HuH-7.5 (cell line): Measurements from ENCODE around the gene DNAH8.

Experiments
- DNase-seq: peaks from one replicate; pipeline ENCODE4 v3.0.0; 2011; ENCODE audit warnings: low spot score

Gene DNAH8

DNA sequence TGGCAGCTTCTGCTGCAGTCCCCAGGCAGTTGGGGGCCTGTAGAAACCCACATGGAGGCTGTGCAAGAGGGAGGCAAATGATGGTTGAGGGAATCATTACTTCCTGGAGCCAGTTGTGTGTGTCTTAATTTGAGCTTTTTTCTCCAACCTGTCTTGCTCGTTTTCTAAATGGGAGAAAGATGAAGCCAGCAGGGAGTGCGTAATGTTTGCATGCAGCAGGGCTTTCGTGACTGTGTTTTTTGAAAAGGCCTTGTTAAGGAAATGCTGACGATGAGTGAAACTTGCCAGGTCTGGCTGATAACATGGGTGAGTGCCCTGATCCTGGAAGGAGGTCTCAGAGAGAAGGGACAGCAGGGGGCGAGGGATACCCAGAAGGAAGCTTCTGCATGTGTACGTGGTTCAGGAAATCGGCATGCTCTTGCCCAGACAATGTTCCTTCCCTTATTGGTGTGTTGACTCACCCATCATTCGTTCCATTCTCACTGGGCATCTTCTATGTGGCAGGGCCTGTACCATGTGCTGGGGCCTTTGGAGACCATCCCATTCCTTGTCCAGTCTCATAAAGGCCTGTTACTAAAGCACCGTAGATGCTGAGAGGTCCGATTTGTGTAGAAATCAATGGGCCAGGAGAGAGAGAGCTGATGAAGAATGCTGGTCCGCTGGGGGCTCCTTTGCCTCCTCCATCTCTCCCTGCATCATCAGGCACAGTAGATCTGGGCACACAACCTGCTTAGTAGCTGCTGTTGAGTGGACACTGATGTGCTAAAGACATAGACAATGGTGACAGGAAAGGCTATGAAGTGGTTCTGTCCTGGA is 360.9 kb downstream of the DNAH8 start:
- DNase-seq, result no peak

DNA sequence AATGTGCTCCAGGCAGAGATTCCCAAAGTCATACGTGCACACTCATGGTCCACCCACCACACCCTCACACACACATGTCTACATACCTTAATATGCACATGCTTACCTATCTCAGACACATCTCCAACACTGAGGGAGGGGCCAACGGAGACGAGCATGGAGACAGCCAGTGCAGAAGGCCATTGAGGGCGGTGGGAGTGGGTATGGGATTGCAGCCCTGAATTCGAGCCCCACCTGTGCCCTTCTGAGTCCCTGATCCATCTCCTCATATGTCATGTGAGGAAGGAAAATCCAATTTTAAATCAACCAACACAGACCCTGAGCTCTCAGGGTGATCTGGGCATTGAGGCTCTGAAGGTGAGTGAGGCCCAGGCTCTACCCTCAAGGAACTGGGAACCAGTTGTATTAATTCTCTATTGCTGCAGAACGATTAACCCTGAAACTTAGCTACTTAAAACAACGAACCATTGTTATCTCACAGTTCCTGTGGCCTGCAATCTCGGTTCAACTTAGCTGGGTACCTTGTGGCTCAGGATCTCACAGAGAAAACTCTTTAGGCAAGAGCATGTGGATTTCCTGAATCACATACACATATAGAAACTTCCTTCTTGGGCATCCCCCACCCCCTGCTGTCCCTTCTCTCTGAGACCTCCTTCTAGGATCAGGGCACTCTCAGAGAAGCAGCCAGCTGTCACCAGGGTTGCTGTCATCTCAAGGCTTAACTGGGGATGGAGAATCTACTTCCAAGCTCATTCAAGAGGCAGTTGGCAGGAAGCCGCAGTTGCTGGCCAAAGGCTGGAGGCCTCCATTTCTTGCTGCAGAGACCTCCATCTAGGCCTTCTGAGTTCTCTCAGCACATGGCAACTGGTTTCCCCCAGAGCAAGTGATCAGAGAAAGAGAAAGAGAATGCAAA is 361.8 kb downstream of the DNAH8 start:
- DNase-seq, result no peak

DNA sequence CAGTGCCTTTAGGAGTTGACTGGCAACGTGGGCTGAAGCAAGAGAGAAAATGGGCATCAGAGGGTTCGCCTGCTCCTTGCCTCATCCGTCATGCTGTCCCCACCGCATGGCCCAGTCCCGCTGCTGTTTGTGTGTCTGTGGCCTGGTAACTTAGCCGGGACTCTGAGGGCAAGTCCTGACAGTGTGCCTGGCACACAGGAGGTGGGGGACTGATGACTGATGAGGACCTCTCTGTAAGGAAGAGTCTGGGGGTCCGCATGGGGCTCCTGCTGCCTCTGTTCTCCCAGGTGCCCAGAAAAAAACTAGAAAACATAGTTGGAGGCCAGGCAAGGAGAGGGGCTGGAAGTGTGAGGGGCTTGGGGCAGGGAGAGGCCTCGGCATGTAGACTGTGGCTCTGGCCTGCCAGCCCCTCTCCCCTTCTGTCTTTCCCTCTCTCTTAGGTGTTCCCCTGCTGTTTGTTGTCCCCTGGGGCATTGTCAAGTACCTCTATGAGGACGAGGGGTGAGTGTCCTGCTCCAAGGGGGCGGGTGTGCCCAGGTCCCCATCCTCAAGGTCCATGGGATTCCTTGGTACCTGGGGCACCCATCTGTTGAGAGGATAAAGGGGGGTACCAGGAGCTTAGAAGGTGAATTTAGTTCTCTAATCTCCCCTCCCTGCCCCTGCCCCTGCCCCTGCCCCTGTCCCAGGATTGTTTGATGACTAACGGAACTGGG is 362.9 kb downstream of the DNAH8 start:
- DNase-seq, result no peak

DNA sequence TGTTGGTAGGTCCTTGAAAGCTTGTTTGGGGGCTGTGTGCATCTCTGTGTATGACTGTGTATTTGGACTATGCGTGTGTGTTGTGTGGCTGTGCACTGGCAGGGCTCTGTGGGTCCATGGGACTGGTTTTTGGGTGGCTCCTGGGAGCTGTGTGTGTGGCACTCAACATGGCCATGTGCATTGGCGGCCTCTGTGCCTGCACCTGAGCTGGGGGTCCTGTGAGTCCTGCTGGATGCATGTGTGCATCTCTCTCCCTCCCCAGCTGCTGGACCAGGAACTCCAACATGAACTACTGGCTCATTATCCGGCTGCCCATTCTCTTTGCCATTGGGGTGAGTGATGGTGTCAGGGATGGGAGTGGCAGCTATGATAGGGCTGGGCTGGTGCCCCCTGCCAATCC is 363.6 kb downstream of the DNAH8 start:
- no peak for DNase-seq

DNA sequence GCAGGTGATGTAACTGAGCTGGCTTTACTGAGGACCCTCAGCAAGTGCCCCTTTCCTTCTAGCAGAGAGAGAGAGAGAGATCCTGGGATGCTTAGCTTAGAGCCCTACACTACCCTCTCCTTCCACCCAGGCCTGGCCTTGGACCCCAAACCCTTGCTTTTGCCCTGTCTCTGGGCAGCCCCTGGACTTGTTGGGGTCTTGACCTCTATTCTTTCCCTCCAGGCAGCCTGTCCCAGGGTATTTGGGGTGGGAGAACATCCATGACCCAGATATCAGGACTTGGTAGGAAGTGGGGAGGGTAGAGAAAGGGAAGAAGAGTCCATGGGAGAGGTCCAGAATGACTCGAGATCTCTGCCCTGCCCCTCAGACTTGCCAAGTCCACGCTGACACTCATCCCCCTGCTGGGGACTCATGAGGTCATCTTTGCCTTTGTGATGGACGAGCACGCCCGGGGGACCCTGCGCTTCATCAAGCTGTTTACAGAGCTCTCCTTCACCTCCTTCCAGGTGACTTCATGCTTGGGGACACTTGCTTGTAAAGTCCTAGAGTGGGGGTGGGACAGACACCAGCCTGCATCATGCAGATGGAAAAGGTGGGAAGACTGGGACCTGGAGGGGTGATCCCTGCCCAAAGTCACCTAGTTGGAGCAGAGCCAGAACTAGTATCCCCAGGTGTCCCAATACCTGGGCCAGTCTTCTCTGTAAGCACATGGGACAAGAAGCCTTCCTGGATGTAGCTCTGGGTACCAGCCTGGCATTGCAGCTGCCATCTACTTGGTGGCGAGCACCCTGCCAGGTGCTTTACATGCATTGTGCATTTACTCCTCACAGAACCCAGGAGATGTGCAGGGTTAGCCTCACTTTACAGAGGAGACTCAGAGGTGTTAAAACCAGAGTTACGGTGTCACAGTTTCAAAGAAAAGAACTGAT is 364.4 kb downstream of the DNAH8 start:
- DNase-seq, result no peak
